NCI-H2107 treated with DMSO at 0.1 percent for 48 hours (cell line): ENCODE data around the gene SMARCA2.

ENCODE experiments used
- DNase-seq: peaks from one replicate; lab custom pipeline; 2025; ENCODE audit not compliant: unreplicated experiment; lab: John Stamatoyannopoulos, UW

SMARCA2 gene

DNA sequence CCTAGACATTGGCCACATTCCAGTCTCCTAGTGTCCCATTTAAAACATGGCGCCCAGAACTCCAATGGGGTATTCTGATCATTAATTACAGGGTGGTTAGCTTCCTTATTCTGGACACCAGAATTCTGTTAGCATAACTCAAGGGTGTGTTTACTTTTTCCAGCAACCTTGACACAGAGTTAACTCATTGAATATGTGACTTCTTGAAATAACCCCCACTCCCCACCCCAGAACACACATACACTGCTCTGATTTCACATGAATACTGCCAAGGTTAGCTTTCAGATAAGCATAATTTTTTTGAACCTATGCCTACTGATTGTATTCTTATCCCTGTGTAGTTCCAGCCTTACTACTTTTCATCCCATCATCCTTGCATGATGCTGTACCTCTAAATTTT lies 151.1 kb downstream of the SMARCA2 start:
- DNase-seq: no peak

DNA sequence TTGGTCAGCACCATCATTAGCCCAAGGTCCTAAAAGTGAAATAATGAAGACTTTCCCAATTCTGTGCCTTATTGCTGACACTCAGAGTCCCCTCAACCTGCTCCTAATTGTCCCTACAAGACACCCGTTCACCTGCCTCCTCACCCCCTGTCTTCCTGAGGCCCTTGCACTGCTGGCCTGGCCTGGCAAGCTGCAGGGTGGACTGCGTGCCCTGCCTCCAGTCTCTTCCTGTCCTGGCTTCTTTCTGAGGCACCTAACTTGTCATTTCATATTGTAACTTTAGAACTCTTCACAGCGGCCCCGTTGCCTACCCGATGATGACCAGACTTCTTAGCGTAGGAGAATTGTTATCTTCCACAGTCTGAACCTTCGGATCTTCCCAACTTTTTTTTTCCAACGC lies 153.9 kb downstream of the SMARCA2 start:
- no peak for DNase-seq

DNA sequence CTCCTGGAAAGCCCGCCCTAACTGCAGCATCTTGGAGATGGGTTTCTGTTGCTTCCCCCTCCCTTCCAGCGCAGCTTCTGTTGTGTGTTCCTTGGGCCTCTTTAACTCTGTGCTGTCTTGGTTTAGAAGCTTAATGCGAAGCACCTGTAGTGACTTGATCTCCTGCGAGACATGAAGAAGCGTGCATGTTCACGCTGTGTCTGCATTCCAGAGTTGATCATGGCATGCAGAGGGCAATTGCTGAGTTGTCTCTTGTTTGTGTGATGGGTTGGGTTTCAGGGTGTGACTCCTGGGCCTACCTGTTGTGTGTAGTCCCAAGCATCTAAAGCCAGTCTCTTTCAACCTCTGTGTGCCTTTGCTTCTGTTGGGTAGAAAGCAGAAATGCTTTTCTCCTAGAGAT lies 155.6 kb downstream of the SMARCA2 start:
- no peak for DNase-seq

DNA sequence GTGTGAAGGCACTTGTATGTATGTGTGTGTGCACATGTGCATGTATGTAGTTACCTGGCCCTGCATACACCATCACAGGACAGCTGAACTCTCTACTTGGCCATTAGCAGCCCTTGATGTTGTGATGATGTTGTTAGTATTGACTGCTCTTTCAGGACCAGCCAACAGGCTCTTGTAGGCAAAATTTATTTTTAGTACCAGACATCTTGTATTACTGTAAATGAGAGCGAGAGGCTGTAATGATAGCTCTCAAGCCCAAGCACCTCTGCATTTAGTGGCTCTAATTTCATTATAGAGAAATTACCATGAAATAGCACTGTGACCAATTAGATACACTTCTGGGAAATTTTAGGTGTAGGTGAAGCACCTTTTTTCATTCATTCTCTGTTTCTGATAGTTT lies 158.0 kb downstream of the SMARCA2 start:
- peak; percentile 36 for DNase-seq

DNA sequence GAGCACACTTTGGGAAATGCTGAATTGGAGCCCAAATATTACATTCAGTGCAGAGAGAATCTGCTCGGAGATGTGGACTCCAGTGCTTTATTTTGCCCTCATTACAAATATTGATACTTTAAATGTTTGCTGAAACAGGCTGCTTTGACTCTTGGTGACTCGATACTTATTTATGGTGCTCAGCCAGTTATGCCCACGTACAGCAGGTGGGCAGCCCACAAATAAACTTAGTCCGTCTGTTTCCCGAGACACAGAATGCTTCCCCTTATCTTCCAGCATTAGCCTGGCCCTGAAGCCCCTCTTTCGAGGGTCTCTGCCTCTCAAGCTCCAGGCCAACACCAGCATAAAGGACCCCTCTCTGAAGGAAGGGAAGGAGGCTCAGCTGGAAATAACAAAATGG lies 158.7 kb downstream of the SMARCA2 start:
- DNase-seq: no peak

DNA sequence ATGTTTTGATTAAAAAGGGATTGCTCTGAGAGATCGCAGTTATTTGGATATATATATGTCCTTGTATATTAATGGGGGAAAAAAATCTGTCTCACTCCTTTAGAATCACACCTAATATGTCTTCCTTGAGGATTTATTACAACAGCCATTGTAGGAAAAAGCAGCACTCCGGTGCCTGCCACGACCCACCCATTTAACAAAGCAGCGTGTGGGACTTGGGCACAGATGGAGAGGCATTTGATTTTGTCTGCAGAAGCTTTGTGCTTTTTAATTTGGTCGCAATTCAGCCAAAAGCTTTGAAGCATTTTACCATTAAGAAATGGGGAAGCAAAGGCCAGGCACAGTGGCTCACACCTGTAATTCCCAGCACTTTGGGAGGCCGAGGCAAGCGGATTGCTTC lies 159.2 kb downstream of the SMARCA2 start:
- no peak for DNase-seq

DNA sequence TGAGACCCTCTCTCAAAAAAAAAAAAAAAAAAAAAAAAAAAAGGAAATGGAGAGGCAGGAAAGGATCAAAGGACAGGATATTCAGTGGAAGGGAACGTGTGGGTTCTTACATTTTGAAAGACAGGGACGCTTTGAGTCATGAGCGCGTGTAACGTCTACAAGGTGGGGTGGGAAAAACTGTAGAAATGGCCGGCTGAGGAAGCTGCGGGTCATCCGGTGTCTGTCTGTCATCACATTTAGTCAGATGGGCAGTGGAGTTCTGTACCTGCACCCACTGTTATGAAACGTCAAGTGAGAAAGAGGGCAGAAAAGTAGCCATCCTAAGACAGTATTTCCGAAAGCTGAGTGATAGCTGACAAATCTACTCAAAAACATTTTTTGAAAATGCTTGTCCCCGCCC lies 159.8 kb downstream of the SMARCA2 start:
- DNase-seq: no peak

DNA sequence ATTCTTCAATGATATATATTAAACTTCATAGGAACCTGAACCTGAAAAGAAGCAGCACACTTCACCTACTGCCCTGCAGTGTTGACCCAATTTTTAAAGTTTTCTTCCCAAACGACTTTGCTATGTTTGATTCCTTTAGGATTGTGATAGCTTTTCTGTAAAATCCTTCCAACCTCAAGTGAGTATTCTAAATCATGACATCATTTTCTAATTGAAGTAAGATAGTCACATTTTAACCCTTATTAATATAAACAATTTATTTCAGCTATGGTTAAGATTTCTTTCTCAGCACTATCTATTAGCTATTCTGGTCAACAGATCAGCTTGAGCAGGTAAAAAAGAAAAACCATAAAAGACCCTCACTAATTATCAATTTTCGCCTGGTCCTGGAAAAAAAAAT lies 162.0 kb downstream of the SMARCA2 start:
- no peak for DNase-seq

DNA sequence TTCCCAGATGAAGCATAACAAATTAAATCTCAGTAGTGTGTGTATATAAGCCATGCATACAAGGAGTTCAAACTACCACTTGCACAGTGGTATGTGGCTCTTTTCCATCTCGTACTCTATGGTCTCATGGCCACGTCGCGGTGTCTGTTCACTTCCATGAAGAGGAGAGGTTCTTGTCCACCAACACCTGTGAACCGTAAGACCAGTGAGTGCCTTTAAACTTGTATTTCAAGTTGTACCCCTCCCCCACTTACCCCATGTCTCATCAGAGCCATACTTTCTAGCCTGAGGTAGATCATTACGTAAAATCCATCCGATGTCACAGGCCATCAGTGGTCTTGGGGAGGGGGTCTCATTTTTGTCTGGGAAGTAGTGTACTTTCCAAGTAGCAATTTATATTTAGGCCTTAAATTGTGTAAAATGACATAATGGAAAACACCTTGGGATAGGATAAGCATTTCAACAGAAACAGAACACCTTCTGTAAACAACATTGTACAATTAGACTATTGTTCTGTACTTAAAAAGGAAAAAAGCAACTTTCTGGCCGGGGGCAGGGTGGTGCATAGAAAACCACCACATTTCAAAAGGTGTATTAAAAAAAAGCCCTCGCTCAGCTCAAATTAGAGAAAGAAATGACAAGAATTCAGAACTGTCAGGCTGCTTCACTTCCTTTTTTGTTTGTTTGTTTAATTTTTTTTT lies 163.0 kb downstream of the SMARCA2 start:
- DNase-seq: no peak

DNA sequence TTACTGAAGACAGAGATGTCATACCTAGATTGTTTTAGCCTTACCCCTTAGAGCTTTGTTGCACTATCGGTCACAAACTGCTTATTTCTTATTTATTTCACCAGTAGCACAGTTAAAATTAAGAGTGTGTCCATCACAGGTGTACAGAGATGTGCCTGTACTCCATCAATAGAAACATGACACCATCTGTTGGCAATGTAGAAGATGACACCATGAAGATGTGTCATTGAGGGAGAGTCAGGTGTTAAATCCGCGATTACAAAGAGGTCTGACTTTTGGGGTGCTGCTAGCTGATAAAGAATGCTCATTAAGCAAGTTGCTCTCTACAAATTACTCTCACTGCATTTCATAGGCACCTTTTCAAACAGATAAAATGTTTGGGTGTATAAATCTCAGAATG lies 164.4 kb downstream of the SMARCA2 start:
- DNase-seq: no peak

DNA sequence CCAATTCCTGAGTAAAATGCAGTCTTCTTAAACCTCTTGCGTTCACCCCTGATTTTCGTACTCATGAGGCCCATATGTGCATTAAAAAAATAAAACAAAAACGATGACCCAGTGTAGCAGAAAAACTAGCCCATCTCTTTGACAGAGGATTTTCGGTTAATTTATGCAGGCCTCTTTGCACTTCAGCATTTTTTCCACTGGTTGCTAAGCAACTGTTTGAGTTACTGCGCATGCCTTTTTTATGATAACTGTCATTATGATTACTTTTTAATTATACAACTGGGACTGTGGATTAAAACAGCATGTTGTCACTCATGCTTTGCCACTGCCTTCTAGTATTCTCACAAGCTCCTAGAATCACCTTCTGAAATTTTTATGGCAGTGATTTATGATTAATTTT lies 165.0 kb downstream of the SMARCA2 start:
- no peak for DNase-seq

DNA sequence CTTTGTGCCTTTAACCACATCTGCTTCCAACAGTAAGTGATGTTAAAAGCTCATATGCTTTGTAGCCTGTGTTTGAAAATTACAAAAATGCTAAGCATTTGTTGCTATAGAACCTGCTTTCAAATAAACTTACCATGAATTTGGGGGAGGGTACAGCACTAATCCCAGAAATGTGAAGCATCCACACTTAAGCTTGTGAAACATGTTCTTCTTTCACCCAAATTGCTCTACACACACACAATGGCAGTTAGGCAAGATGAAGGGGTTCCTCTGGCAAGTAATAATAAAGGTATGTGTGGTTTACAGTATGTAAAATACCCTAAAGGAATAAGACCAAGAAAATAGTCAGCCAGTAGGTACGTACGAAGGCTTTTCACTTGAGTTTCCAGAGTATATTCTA lies 165.6 kb downstream of the SMARCA2 start:
- no peak for DNase-seq

DNA sequence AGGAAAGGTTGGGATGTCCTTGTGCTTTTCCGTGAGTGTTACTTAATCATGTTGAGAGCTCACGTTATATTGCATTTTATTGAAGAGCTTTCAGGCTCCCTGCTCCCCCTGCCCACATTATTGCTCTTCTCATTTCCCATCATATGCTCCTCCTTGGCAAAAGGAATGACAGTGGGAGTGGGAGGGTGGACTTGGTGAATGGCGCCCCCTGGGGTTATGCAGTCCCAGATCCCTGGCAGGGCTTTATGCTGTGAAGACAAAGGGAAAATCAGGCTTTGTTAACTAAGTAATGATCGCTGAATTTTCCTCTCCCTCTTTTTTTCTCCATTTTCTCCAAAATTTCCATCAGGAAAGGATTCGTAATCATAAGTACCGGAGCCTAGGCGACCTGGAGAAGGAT lies 166.6 kb downstream of the SMARCA2 start:
- DNase-seq: no peak

DNA sequence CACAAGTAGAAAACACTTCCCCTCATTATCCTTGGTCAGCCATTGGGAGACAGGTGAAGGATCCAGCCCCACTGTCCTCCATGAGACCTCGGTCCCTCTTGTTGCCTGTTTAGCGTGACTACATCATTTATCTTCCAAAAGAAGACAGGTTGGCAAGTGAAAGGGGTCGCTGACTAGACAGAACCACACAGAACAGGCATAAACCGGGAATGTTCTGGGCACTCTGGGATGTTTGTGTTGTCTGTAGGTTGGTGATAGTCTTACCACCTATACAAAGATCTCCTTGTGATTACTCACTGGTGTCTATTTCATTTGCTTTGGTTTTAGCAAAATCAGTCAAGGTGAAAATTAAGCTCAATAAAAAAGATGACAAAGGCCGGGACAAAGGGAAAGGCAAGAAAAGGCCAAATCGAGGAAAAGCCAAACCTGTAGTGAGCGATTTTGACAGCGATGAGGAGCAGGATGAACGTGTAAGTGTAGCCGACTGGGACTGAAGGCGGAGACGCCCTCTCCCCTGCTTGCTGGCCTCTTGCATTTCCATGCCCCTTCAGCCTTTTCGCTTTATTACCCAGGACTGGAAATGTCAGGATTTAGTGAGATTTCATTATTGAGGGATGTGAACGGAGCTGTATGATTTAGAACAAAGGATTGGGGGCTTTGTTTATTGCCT lies 175.9 kb downstream of the SMARCA2 start:
- DNase-seq: no peak

DNA sequence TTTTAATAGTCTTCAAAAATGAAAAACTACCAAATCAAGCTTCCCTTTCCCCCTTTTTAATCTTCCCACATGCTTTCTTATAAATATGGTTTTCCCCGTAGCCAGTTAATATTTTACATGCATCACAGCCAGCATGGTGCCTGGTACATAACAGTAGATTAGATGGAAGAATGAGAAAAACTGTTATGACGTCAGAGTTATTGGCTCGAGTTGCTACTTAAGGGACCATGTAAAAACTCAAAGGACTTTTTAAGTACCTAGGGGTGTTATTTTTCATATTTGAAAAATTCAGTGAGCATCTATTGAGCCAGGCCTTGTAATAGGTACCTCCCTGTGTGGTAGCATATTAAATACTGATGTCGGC lies 176.4 kb downstream of the SMARCA2 start:
- DNase-seq: no peak

DNA sequence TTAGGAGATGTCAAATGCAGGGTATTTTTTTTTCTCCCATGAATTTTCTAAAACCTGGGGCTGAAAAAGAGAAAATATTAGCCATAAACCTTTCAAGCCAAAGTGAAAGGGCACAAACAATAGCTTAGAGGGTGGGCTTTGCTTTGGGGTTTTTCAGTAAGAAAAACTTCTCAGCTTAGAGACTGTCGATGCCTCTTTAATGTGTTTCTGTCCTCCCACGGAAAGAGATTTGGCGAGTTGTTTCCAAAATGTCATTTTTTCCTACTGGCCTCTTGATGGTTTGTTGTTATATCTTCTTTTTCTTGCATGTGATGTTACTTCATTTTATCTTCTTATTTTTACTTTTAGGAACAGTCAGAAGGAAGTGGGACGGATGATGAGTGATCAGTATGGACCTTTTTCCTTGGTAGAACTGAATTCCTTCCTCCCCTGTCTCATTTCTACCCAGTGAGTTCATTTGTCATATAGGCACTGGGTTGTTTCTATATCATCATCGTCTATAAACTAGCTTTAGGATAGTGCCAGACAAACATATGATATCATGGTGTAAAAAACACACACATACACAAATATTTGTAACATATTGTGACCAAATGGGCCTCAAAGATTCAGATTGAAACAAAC lies 177.3 kb downstream of the SMARCA2 start:
- no peak for DNase-seq

DNA sequence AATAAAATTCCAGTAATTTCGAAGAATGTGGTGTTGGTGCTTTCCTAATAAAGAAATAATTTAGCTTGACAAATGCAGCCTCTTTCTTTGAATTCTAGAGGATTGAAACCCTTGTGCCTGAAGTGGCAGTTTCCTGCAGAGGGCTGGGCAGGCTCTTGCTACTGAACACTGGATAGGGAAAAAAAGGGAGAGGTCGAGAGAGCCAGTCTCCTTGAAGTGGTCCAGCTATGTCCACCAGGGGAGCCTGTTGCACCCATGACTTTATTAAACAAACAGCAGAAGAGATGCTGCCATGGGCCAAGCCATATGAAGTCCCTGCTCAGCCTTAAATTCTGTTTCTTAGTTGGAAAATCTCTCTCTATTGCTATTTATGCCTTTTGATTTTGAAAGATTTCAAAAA lies 178.4 kb downstream of the SMARCA2 start:
- no peak for DNase-seq

DNA sequence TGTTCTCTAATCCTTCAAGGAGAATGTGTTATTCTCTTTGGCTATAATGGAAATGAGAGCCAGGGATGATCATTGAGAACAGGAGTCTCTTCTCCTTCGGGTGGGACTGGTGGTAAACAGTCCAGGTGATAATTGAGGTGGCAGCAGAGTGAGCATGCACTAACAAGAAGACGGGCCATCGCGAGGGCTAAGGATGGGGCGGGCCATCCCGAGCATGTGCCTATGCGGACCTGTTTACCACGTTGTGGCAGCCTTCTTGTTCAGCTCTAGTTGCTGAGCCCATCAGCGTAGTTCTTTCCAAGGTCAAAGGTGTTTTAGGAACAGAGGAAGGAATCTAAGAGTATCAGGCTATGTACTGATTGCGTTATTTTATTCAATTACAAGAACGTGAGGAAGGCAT lies 180.1 kb downstream of the SMARCA2 start:
- DNase-seq: no peak

DNA sequence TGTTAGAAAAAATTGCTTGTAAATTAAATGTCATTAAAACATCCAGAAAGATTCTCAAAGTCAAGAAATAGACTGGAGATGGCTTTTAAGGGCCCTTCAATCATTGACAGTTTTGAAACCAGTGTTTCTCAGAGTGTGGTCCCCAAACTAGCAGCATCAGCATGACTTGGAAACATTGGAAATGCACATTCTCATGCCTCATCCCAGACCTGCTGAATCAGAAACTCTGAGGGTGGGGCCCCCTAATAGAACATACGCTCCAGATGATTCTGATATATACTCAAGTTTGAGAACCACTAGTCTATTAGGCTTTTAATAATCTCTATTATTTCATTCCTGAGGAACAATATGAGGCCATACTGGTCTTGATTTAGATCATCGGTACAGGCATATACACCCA lies 181.6 kb downstream of the SMARCA2 start:
- DNase-seq: no peak

DNA sequence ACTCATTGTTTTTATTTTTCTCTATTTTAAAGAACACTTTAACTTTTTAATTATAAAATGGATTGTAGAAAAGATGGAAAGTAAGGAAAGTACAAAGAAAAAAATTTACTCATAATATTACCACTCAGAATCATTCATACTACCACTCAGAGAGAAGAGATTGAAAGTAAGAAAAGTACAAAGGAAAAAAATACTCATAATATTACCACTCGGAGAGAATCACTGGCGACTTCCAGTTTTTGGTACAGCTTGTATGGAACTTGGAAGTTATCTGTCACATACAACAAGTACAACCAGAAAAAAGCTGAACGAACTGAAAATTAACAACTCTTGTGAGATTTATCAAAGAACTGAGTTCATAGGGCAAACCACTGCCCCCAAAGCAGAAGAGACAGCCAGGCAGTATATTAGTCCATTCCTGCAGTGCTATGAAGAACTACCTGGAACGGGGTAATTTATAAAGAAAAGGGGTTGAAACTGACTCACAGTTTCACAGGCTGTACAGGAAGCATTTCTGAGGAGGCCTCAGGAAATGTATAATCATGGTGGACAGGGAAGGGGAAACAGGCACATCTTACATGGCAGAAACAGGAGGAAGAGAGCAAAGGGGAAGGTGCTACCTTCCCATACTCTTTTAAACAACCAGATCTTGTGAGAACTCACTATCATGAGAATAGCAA lies 183.9 kb downstream of the SMARCA2 start:
- DNase-seq: no peak

DNA sequence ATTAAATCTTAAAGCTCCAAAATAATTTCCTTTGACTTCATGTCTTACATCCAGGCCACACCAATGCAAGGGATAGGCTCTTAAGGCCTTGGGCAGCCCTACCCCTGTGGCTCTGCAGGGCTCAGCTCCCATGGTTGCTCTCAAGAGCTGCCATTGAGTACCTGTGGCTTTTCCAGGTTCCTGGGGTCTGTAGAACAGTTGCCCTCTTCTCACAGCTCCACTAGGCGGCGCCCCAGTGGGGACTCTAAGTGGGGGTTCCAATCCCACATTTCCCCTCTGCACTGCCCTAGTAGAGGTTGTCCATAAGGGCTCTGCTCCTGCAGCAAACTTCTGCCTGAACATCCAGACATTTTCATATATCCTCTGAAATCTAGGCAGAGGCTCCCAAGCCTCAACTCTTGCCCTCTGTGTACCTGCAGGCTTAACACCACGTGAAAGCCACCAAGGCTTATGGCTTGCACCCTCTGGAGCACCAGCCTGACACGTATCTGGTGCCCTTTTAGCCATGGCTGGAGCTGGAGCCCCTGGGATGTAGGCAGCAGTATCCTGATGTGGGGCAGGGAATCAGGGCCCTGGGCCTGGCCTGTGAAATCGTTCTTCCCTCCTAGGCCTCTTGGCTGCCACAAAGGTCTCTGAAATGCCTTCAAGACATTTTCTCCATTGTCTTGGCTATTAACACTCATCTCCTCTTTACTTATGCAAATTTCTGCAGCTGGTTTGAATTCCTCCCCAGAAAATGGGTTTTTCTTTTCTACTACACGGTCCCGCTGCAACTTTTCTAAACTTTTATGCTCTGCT lies 185.1 kb downstream of the SMARCA2 start:
- DNase-seq: no peak
